Fibroblast of lung (primary cell): ENCODE results near the gene KRT34. TPM values are rescaled to one million over a fixed set of nuclear protein-coding genes. Genes with fewer than 3 reads are reported as not detected.
"Not testable (repeated sequence)": the region's sequence is repeated elsewhere in the genome, so short reads cannot be mapped to it uniquely, and the experiment has no call there.

ENCODE experiments used
- DNase-seq, 2 donors: peaks; one replicate each; pipeline versions ENCODE4 v3.0.0 to v3.0.0-alpha.2; 2010; ENCODE audit warnings: low read depth in 2 of 2
- H2AFZ ChIP-seq: 2 replicates; pipeline ENCODE4 v1.5.1; 2012; ENCODE audit warnings: low read length, control low read depth, inconsistent platforms
- H3K27ac ChIP-seq: 2 replicates; pipeline ENCODE4 v1.5.1; 2011; ENCODE audit warnings: low read length, control low read depth; ENCODE audit not compliant: insufficient read depth
- H3K27me3 ChIP-seq: 2 replicates; pipeline ENCODE4 v1.5.1; 2011; ENCODE audit warnings: mild to moderate bottlenecking, low read length; ENCODE audit not compliant: control insufficient read depth, insufficient read depth
- H3K36me3 ChIP-seq: 2 replicates; pipeline ENCODE4 v1.5.1; 2011; ENCODE audit warnings: low read length; ENCODE audit not compliant: control insufficient read depth, insufficient read depth
- H3K4me1 ChIP-seq: 2 replicates; pipeline ENCODE4 v1.5.1; 2011; ENCODE audit warnings: low read length; ENCODE audit not compliant: control insufficient read depth, insufficient read depth; ENCODE audit errors: extremely low read depth
- H3K4me2 ChIP-seq: 2 replicates; pipeline ENCODE4 v1.5.1; 2011; ENCODE audit warnings: low read length, control low read depth; ENCODE audit not compliant: insufficient read depth; ENCODE audit errors: extremely low read depth
- H3K4me3 ChIP-seq, 4 experiments: fragments of 200-600 bp in 1 of 4; sonication (generic) in 1 of 4; replicated peaks in 1 of 4; 2 replicates each; pipeline ENCODE4 v1.5.1; 2011 to 2016; ENCODE audit warnings: low read length in 4 of 4, low read depth in 3 of 4, mild to moderate bottlenecking in 3 of 4, control low read depth in 2 of 4, inconsistent platforms in 1 of 4, mixed read lengths in 1 of 4; ENCODE audit not compliant: insufficient read depth in 1 of 4; ENCODE audit errors: control extremely low read depth in 1 of 4
- H3K79me2 ChIP-seq: 2 replicates; pipeline ENCODE4 v1.5.1; 2012; ENCODE audit warnings: mild to moderate bottlenecking, low read length, inconsistent platforms; ENCODE audit not compliant: control insufficient read depth, insufficient read depth
- H3K9ac ChIP-seq: 2 replicates; pipeline ENCODE4 v1.5.1; 2011; ENCODE audit warnings: mild to moderate bottlenecking, low read length, control low read depth; ENCODE audit not compliant: insufficient read depth
- H3K9me3 ChIP-seq: 2 replicates; pipeline ENCODE4 v1.5.1; 2012; ENCODE audit warnings: low read depth, low read length; ENCODE audit not compliant: control insufficient read depth, insufficient read depth
- H4K20me1 ChIP-seq: 2 replicates; pipeline ENCODE4 v1.5.1; 2011; ENCODE audit warnings: low read length; ENCODE audit not compliant: control insufficient read depth, insufficient read depth; ENCODE audit errors: extremely low read depth
- EZH2 ChIP-seq: IDR thresholded peaks from 2 replicates; pipeline ENCODE4 v1.5.1; 2012; ENCODE audit warnings: low read length, control low read depth, mild to moderate bottlenecking; ENCODE audit errors: missing control alignments
- polyA plus RNA-seq, 2 donors: library from polyadenylated mRNA; depleted of rRNA in 1 of 2; stranded (reverse) in 1 of 2; unstranded in 1 of 2; fragments of >200 nt; gene quantifications; 2 replicates each; pipeline ENCODE4 v1.2.1, GENCODE V29; 2011 to 2012; ENCODE audit warnings: missing spikeins in 1 of 2
- total RNA-seq: library from RNA; depleted of rRNA; stranded (reverse); fragments of >200 nt; gene quantifications from 2 replicates; pipeline ENCODE4 v1.2.1, GENCODE V29; 2014
- TF ChIP-seq, protein P1 (sequence below), 2 donors: IDR thresholded peaks in 1 of 2; conservative IDR thresholded peaks in 1 of 2; 1 replicate in 1 of 2; 2 replicates in 1 of 2; pipeline ENCODE4 v1.5.1; 2011 to 2012; ENCODE audit warnings: low read length in 2 of 2, control low read depth in 1 of 2, inconsistent platforms in 1 of 2, low read depth in 1 of 2, mild to moderate bottlenecking in 1 of 2

KRT34 gene
- total and polyA plus RNA-seq, 2 donors (not counting 1 experiment from before 2014, with no cell fraction given): under 0.01 to 1.00 TPM

DNA sequence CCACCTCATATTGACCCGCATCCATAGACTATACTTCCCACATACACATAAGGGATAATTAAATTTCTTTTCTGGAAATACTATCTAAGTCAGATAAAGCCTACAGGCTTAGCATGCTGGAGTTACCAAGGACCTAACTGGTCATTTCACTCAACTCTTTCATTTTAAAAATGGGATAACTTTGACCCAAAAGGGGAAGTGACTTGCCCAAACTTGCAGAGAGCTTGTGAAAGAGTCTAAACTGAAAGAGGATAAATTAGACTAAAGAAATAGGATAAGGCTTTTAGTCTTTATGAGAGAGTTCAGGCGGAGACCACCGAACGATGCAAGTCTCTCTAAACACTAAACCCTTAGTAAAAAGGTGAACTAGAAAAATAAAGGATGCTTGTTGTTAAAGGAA, 27.6 kb downstream of the KRT34 start:
- Histone ChIP-seq H4K20me1 (peaks cover 2% of the 10 kb centered on the region), H3K4me2 (no peak overlapping the region), H3K79me2 (no peaks in the 10 kb centered on the region), H3K27me3 (peaks cover 10% of the 10 kb centered on the region), H3K27ac (no peak overlapping the region), H3K36me3 (no peaks in the 10 kb centered on the region), H3K9ac (no peak overlapping the region), H2AFZ (no peak overlapping the region), H3K4me1 (no peaks in the 10 kb centered on the region), H3K9me3 (no peaks in the 10 kb centered on the region), H3K4me3 (no peak overlapping the region)
- DNase-seq: no peak
- TF ChIP-seq EZH2: no peak
- TF ChIP-seq, protein P1, sequence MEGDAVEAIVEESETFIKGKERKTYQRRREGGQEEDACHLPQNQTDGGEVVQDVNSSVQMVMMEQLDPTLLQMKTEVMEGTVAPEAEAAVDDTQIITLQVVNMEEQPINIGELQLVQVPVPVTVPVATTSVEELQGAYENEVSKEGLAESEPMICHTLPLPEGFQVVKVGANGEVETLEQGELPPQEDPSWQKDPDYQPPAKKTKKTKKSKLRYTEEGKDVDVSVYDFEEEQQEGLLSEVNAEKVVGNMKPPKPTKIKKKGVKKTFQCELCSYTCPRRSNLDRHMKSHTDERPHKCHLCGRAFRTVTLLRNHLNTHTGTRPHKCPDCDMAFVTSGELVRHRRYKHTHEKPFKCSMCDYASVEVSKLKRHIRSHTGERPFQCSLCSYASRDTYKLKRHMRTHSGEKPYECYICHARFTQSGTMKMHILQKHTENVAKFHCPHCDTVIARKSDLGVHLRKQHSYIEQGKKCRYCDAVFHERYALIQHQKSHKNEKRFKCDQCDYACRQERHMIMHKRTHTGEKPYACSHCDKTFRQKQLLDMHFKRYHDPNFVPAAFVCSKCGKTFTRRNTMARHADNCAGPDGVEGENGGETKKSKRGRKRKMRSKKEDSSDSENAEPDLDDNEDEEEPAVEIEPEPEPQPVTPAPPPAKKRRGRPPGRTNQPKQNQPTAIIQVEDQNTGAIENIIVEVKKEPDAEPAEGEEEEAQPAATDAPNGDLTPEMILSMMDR (conservative IDR thresholded peaks at IDR 0.05 in 1 of 2, IDR thresholded peaks at IDR 0.05 in 1 of 2; ENCODE audit: low read depth in 1 of 2, low read length in 2 of 2): no peak

DNA sequence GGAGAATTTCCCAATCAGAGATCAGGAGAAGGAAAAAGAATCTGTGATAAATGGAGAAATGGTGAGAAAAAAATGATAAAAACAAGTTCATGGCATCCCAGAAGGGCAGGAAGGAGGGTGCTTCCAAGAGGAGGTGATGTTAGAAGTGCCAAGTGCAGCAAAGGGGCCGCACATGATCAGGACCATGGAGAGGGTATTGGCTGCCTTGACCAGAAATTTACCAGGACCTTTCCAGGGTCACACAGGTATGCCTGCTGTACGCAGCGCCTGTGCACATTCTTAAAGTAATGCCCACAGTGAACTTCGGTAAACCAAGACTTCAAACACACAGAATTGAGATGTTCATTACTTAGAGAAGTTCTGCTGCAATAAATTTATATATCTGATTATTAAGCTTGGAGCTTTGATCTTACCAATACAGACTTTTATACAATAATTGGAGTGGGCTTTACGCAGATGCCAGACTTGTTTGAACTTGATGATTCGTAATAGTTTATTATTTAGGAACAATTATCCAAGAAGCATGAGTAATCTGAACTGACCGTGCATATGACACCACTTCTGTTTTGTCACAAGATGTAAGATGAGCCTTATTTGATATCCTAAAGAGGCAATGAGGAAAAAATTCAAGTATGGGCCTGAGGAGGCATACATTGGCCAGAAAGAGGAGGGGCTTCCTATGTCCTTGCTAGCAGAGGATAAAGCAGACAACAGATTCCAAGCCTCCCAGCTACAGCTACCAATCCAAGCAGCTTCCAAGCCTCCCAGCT, 29.3 kb downstream of the KRT34 start:
- DNase-seq: no peak
- Histone ChIP-seq H3K9me3 (no peaks in the 10 kb centered on the region), H3K9ac (no peak overlapping the region), H3K27me3 (peaks cover 10% of the 10 kb centered on the region), H3K4me3 (no peak overlapping the region), H3K36me3 (no peaks in the 10 kb centered on the region), H3K27ac (no peak overlapping the region), H3K4me1 (no peaks in the 10 kb centered on the region), H3K79me2 (no peaks in the 10 kb centered on the region), H4K20me1 (peaks cover 2% of the 10 kb centered on the region), H3K4me2 (no peak overlapping the region), H2AFZ (no peak overlapping the region)
- TF ChIP-seq EZH2: no peak
- TF ChIP-seq, protein P1 (conservative IDR thresholded peaks at IDR 0.05 in 1 of 2, IDR thresholded peaks at IDR 0.05 in 1 of 2; ENCODE audit: low read depth in 1 of 2, low read length in 2 of 2): no peak

DNA sequence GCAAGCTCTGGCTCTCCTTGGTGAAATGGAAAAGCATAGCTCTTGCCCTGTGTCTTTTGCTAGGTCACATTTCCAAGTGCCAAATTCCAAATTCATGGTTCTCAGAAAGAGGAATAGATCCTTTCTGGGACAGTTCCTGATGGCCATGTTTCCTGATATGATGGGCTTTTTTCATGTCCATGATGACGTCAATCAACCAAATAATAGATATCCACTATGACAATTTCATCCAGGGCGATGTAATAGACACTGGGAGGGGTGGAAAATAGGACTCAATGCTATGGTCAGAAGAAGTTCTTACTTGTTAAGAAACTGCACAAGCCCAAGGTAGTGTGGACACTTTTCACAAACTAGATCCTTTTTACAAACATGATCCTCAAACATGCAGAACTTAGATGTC, 30.9 kb downstream of the KRT34 start:
- TF ChIP-seq, protein P1 (conservative IDR thresholded peaks at IDR 0.05 in 1 of 2, IDR thresholded peaks at IDR 0.05 in 1 of 2; ENCODE audit: low read depth in 1 of 2, low read length in 2 of 2): no peak
- no peak for TF ChIP-seq EZH2
- no peaks in the 10 kb centered on the region for H3K36me3 ChIP-seq
- H3K27me3 ChIP-seq: peaks cover 10% of the 10 kb centered on the region
- H3K9me3 ChIP-seq: no peaks in the 10 kb centered on the region
- H3K79me2 ChIP-seq: no peaks in the 10 kb centered on the region
- H3K27ac ChIP-seq: no peak overlapping the region
- no peak for DNase-seq
- no peaks in the 10 kb centered on the region for H3K4me1 ChIP-seq
- peaks cover 2% of the 10 kb centered on the region for H4K20me1 ChIP-seq
- H2AFZ ChIP-seq: no peak overlapping the region
- no peak overlapping the region for H3K9ac ChIP-seq
- H3K4me2 ChIP-seq: no peak overlapping the region
- no peak overlapping the region for H3K4me3 ChIP-seq

DNA sequence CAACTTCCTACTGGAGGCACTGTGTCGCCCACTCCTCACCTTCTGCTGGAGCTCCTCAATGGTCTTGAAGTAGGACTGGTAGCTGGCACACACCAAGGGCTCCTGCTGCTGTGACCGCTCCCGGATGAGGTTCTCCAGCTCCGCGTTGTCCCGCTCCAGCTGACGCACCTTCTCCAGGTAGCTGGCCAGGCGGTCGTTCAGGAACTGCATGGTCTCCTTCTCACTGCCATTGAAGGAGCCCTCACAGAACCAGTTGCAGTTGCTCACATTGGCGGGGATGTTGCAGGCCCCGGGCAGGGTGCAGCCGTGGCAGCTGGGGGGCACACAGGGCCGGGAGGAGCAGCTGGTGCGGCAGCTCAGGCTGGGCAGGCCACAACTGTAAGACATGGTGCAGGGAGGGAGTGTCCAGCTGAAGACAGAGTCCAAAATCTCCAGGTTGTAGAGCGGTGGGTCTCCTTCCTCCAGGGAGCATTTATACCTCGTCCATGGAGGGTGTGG, 31.7 kb downstream of the KRT34 start, which contains the start of gene KRT33A:
Gene KRT33A, minus strand, starts transcription at position 448 of the 498 bp plus-strand sequence. Its CDS starts 61 bp downstream, at position 387.
- not testable (repeated sequence) for H3K27ac ChIP-seq, H3K9ac ChIP-seq, H3K27me3 ChIP-seq, H3K4me1 ChIP-seq, H3K9me3 ChIP-seq, H3K4me2 ChIP-seq, DNase-seq, H3K36me3 ChIP-seq, H4K20me1 ChIP-seq, H2AFZ ChIP-seq, H3K79me2 ChIP-seq, H3K4me3 ChIP-seq
